Activated T-helper 9 cell treated with anti-CD3 and anti-CD28 coated beads, Interleukin-2, amount 50 U/mL, for 16 hours (primary cell): ENCODE data around the gene HOXA6.

ENCODE experiments used
- DNase-seq: peaks from one replicate; pipeline ENCODE4 v3.0.0-alpha.2; 2020; ENCODE audit warnings: low read depth

HOXA6 gene

GRCh38 chr7:27107391-27108381 lies 39.9 kb downstream of the HOXA6 start:
- DNase-seq: no peak

GRCh38 chr7:27106901-27107240 lies 40.7 kb downstream of the HOXA6 start:
- DNase-seq: no peak

- DNase-seq: no peak
Measured at GRCh38 chr7:27106181-27106900, 41.2 kb downstream of the HOXA6 start.

- DNase-seq: no peak
Measured at GRCh38 chr7:27105301-27106031, 42.1 kb downstream of the HOXA6 start.

GRCh38 chr7:27104341-27105058 lies 43.1 kb downstream of the HOXA6 start:
- no peak for DNase-seq

- DNase-seq: no peak
Measured at GRCh38 chr7:27103489-27104226, 43.9 kb downstream of the HOXA6 start.

GRCh38 chr7:27102581-27103442 lies 44.8 kb downstream of the HOXA6 start, which contains the start of gene HOXA2:
HOXA2 (minus strand) TSS chr7:27102683; CDS start chr7:27102500, 183 bp downstream.
- DNase-seq: no peak

- DNase-seq: no peak
Measured at GRCh38 chr7:27101957-27102580, 45.5 kb downstream of the HOXA6 start.

GRCh38 chr7:27101171-27101956 lies 46.2 kb downstream of the HOXA6 start:
- DNase-seq: no peak

GRCh38 chr7:27100694-27101170 lies 46.8 kb downstream of the HOXA6 start:
- no peak for DNase-seq

GRCh38 chr7:27099453-27100370 lies 47.9 kb downstream of the HOXA6 start:
- DNase-seq: no peak

GRCh38 chr7:27098578-27099451 lies 48.8 kb downstream of the HOXA6 start:
- no peak for DNase-seq

GRCh38 chr7:27097686-27098577 lies 49.6 kb downstream of the HOXA6 start:
- DNase-seq: no peak

GRCh38 chr7:27096768-27097514 lies 50.6 kb downstream of the HOXA6 start:
- DNase-seq: no peak
